ENCODE measurements around the gene ZDHHC18.

- TF ChIP-seq EZH2 (IDR thresholded peaks at IDR 0.05) (no peak), POLR2AphosphoS5 (IDR thresholded peaks at IDR 0.05; ENCODE audit: borderline replicate concordance, low read depth, low read length) (no peak), FOXP2 (optimal IDR thresholded peaks at IDR 0.05; ENCODE audit: control extremely low read depth, extremely low read length, insufficient read depth) (no peak)
Observed at GRCh38 chr1:26828411-26828991, 2.0 kb downstream of the ZDHHC18 start.
